Astrocyte of the cerebellum (primary cell): Measurements from ENCODE around the gene LMTK3.
A peak's percentile ranks its signal among the peaks of the same experiment; 100 is the strongest.

Experiments used
- DNase-seq: peaks from one replicate; pipeline ENCODE4 v3.0.0-alpha.2; 2011; ENCODE audit warnings: low read depth
- H3K4me3 ChIP-seq: 2 replicates; pipeline ENCODE4 v1.5.1; 2011; ENCODE audit warnings: mild to moderate bottlenecking, low read depth, low read length, moderate library complexity
- CTCF ChIP-seq: IDR thresholded peaks from 2 replicates; pipeline ENCODE4 v1.5.1; 2012; ENCODE audit warnings: low read length, low read depth, moderate library complexity, mild to moderate bottlenecking; ENCODE audit errors: missing control alignments
- in situ Hi-C: cut with HindIII; loops from 2 replicates; pipeline ENCODE4 v1.10.0; 2017; ENCODE audit warnings: low sequenced_read_pairs

The LMTK3 gene

GRCh38 chr19:48480558-48481500 is 30.8 kb downstream of the LMTK3 start:
- no peak for TF ChIP-seq CTCF
- H3K4me3 ChIP-seq, result peak overlapping the region; percentile 41
- in situ Hi-C loops, result no loop called here
- DNase-seq, result peak; percentile 12

DNA sequence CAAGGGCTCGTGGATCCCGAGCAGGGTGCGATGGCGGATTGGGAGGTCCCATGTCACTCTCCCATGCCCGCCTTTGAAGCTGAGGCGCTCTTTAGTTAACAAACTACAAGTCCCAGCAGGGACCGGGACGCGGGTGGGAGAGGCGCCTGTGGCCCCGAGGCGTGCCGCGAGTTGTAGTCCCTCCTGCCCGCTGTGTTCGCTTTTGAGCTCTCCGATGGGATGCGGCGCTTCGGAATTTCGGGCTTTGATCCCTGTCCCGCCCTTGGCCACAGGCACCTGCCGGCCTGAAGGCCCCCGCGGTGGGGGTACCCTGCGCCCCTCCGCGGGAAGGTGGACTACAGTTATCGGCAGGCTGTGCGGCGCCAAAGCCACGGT is 31.5 kb downstream of the LMTK3 start:
- H3K4me3 ChIP-seq, result peak overlapping the region; percentile 41
- no peak for TF ChIP-seq CTCF
- DNase-seq, result no peak
- in situ Hi-C loops, result no loop called here

- in situ Hi-C loops, result no loop called here
- no peak for DNase-seq
- TF ChIP-seq CTCF, result no peak
- H3K4me3 ChIP-seq, result no peak overlapping the region
Observed at GRCh38 chr19:48479686-48480085, 31.9 kb downstream of the LMTK3 start.

DNA sequence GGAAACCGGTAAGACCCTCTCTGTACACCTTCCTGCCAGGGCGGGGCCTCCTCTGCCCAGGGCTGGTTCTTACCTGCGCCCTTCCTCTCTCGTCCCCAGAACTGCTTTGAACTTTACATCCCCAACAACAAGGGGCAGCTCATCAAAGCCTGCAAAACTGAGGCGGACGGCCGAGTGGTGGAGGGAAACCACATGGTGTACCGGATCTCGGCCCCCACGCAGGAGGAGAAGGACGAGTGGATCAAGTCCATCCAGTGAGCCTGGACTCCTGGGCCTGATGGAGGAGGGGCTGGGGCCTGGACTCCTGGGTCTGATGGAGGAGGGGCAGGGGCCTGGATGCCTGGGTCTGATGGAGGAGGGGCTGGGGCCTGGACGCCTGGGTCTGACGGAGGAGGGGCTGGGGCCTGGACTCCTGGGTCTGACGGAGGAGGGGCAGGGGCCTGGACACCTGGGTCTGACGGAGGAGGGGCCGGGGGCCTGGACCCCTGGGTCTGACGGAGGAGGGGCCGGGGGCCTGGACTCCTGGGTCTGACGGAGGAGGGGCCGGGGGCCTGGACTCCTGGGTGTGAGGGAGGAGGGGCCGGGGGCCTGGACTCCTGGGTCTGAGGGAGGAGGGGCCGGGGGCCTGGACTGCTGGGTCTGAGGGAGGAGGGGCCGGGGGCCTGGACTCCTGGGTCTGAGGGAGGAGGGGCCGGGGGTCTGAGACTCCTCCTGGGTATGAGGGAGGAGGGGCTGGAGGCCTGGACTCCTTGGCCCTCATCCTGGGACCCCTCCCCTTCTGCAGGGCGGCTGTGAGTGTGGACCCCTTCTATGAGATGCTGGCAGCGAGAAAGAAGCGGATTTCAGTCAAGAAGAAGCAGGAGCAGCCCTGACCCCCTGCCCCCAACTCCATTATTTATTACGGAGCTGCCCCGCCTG is 33.0 kb downstream of the LMTK3 start:
- no peak overlapping the region for H3K4me3 ChIP-seq

DNA sequence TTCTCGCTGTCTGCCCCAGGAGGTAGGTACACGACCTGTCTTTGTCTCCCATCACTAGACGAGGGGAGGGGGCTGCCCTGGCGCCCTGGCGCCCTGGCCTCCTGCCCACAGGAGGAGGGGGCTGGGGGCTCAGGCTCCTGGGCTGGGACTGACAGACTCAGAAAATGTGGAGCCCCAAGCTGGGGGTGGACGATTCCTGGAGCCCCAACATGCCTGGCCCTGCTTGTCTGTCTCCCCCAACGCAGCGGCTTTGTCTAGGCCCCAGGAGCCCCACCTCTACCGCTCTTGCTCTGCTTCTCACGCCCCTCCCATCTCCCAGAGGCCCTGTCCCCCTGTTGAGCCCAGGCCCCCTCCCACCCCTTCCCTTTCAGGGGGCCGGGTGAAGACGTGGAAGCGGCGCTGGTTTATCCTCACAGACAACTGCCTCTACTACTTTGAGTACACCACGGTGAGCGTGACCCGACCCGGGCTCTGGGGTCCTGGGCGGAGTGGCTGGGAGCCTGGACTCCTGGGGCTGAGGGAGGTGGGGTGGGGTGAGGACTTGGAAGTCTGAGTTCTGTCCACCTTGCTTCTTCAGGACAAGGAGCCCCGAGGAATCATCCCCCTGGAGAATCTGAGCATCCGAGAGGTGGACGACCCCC is 33.8 kb downstream of the LMTK3 start:
- in situ Hi-C loops, result no loop called here
- TF ChIP-seq CTCF, result no peak
- no peak for DNase-seq
- H3K4me3 ChIP-seq, result no peak overlapping the region

More for the DNA sequence above, 33.0 kb downstream of the LMTK3 start:
- no peak for DNase-seq
- TF ChIP-seq CTCF, result no peak
- in situ Hi-C loops, result no loop called here

GRCh38 chr19:48477067-48477685 is 34.5 kb downstream of the LMTK3 start:
- H3K4me3 ChIP-seq, result no peak overlapping the region
- DNase-seq, result no peak
- no peak for TF ChIP-seq CTCF

More at GRCh38 chr19:48477067-48477685, 34.5 kb downstream of the LMTK3 start:
- in situ Hi-C loops, result no loop called here
